Measurements from ENCODE around the gene ATXN1.

ATXN1 gene

GRCh38 chr6:16600701-16601100 is 160.6 kb downstream of the ATXN1 start:
- no peak for DNase-seq

GRCh38 chr6:16600026-16600425 is 161.2 kb downstream of the ATXN1 start:
- no peak for DNase-seq

GRCh38 chr6:16596616-16597331 is 164.5 kb downstream of the ATXN1 start:
- DNase-seq, result no peak

- DNase-seq, result no peak
Observed at GRCh38 chr6:16595514-16596120, 165.6 kb downstream of the ATXN1 start.

- no peak for DNase-seq
Observed at GRCh38 chr6:16594849-16595248, 166.4 kb downstream of the ATXN1 start.

GRCh38 chr6:16592223-16592911 is 168.9 kb downstream of the ATXN1 start:
- no peak for DNase-seq

- DNase-seq, result no peak
Observed at GRCh38 chr6:16591396-16592222, 169.7 kb downstream of the ATXN1 start.

- DNase-seq, result no peak
Observed at GRCh38 chr6:16585805-16586204, 175.5 kb downstream of the ATXN1 start.

- no peak for DNase-seq
Observed at GRCh38 chr6:16583144-16583762, 178.0 kb downstream of the ATXN1 start.

GRCh38 chr6:16582446-16583143 is 178.7 kb downstream of the ATXN1 start:
- no peak for DNase-seq

GRCh38 chr6:16578695-16579285 is 182.5 kb downstream of the ATXN1 start:
- DNase-seq, result no peak

GRCh38 chr6:16576451-16577368 is 184.6 kb downstream of the ATXN1 start:
- no peak for DNase-seq

- DNase-seq, result no peak
Observed at GRCh38 chr6:16575655-16576054, 185.6 kb downstream of the ATXN1 start.

- DNase-seq, result no peak
Observed at GRCh38 chr6:16572943-16573342, 188.3 kb downstream of the ATXN1 start.

- no peak for DNase-seq
Observed at GRCh38 chr6:16572317-16572716, 188.9 kb downstream of the ATXN1 start.

- no peak for DNase-seq
Observed at GRCh38 chr6:16570946-16571345, 190.3 kb downstream of the ATXN1 start.

- no peak for DNase-seq
Observed at GRCh38 chr6:16570221-16570553, 191.1 kb downstream of the ATXN1 start.

- DNase-seq, result no peak
Observed at GRCh38 chr6:16568128-16568527, 193.1 kb downstream of the ATXN1 start.

- DNase-seq, result no peak
Observed at GRCh38 chr6:16567071-16567470, 194.2 kb downstream of the ATXN1 start.

GRCh38 chr6:16564436-16564835 is 196.8 kb downstream of the ATXN1 start:
- no peak for DNase-seq

Measured in CD4-positive, alpha-beta T cell treated with Interleukin-21 for 1 hour (primary cell).